DMS 273 treated with DMSO at 0.1 percent for 48 hours (cell line): Measurements from ENCODE around the gene CRTC1.

Experiments
- DNase-seq: peaks from one replicate; lab custom pipeline; 2025; lab: John Stamatoyannopoulos, UW

The CRTC1 gene

GRCh38 chr19:18651300-18651699 lies 32.2 kb upstream of the CRTC1 start:
- DNase-seq: no peak

GRCh38 chr19:18651733-18652132 lies 31.7 kb upstream of the CRTC1 start:
- no peak for DNase-seq

- DNase-seq: no peak
Measured at GRCh38 chr19:18653853-18654252, 29.6 kb upstream of the CRTC1 start.

- no peak for DNase-seq
Measured at GRCh38 chr19:18654469-18654868, 29.0 kb upstream of the CRTC1 start.

DNA sequence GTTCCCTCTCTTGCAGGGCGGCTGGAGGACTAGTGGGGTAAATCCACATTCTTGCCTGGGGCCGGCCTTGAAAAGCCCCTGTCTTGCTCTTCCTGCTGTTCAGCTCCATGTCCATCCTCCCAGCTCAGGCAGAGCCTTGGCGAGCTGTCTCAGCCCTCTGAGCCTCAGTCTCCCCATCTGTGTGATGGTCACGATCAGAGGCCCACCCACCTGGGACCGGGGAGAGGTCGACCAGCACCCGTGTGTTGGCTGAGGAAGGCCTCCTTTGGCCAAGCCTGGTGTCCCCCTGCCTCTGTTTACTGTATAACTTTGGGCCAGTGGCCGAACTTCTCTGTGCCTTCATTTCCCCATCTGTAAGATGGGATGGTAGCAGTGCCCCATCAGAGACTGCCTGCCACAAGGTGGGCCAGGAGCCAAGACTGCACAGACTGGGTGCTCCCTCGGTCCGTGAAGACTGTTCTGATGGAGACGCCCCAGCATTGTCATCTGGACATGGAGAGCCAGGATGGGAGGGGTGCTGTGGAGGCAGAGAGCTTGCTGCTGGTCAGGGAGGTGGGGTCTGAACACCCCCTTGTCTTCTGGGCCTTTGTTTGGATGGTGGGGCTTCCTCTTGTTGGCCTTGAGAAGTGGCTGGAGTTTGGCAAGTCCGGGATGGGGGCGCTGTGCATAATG lies 28.2 kb upstream of the CRTC1 start:
- no peak for DNase-seq

GRCh38 chr19:18656337-18657086 lies 27.0 kb upstream of the CRTC1 start:
- DNase-seq: no peak

DNA sequence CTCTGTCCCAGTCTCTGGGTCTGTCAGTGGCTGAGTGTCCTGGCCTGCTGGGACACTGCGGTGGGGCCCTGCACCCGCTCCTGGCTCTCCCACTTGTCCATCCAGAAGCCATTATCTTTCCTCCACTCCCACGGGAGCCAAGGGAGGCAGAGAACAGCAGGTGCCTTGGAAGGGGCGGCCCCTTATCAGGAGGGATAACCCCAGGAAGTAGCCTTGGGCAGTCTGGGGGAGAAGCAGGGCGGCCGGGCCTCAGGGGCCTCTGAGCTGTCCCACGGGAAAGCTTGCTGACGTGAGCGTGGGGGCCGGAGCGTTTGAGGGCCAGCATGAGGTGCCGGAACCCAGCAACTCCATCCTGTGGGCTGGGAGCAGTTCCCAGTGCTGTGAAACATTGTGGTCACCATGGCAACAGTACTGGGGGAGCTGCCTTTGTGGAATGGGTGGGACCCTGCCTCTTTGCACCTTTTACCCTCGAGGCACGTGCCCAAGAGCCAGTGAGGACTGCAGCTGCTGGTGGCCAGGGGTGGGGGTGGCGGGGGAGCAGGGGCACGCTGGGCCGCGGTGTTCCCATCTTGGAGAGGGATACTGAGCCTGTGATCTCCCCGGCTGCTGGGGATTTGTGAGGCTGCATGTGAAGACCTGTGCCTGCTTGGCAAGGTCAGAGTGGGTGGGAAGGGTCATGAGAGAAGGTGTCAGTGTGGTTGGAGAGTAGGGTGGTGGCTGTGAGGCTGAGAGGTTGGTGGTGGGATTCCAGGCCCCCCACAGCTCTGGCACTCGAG lies 25.7 kb upstream of the CRTC1 start:
- DNase-seq: no peak

DNA sequence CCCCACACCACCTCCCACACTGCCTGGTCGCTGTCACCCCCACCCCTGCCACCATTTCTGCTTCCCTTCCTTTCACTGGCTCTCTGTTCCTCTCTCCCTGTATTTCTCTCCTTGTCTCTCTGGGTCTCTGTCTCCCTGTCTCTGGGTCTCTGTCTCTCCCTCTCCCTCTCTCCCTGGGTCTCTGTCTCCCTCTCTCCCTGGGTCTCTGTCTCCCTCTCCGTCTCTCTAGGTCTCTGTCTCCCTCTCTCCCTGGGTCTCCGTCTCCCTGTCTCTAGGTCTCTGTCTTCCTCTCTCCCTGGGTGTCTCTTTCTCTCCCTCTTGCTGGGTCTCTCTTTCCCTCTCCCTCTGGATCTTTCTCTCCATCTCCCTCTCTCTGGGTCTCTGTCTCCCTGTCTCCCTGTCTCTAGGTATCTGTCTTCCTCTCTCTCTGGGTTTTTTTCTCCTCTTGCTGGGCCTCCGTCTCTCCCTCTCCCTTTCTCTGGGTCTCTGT lies 25.1 kb upstream of the CRTC1 start:
- DNase-seq: no peak

GRCh38 chr19:18659281-18660050 lies 24.0 kb upstream of the CRTC1 start:
- no peak for DNase-seq

- DNase-seq: no peak
Measured at GRCh38 chr19:18660051-18660910, 23.2 kb upstream of the CRTC1 start.

- DNase-seq: no peak
Measured at GRCh38 chr19:18660939-18661670, 22.4 kb upstream of the CRTC1 start.

DNA sequence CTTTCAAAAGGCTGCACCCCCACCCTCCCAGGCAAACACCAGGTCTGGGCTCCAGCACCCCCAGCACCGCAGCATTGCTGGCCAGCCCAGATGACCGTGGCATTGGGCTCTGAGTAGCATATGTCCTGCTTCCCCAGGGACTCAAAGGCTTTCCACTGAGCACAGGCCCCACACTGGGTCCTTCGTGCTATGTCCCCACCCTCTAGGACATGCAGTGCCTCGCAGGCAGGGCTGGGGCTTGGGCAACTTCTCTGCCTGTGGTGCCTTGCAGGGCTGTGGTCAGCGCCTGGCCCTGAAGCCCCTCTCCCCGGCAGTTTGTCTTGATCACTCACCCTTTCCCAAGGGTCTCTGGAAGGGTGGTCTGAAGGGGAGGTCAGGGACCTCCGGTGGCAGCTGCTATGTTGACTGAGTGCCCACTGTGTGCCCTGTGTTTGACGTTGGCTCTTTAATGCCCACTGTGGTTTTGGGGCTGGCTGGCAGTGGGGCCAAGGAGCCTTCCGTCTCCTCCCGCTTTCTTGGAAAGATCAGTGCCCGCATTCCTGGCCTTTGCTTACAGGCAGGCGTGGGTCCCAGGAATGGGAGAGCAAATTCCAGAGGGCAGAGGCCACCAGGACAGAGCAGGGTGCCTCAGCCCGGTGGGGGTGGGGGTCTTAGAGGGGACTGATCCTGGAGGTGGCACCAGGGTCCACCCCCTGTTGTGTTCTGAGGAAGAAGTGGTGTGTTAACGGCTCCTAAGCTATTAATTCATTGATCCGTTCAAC lies 20.3 kb upstream of the CRTC1 start:
- DNase-seq: no peak

DNA sequence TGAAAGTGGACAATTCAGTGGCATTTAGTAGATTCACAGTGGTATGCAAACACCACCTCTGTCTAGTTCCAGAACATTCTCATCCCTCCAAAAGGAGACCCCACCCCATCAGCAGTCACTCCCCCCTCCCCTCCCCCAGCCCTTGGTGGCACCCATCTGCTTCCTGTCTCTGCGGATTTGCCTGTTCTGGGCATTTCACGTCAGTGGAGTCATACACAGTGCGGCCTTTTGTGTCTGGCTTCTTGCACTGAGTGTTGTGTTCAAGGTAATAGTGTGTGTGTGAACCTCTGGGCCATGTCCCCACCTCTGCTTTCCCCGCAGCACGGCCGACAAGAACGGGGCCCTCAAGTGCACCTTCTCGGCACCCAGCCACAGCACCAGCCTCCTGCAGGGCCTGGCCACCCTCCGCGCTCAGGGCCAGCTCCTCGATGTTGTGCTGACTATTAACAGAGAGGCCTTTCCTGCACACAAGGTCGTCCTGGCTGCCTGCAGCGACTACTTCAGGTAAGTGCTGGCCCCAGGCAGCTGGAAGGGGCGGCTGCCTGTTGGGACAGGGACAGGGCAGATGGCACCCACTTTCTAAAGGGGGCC lies 19.4 kb upstream of the CRTC1 start:
- DNase-seq: no peak

DNA sequence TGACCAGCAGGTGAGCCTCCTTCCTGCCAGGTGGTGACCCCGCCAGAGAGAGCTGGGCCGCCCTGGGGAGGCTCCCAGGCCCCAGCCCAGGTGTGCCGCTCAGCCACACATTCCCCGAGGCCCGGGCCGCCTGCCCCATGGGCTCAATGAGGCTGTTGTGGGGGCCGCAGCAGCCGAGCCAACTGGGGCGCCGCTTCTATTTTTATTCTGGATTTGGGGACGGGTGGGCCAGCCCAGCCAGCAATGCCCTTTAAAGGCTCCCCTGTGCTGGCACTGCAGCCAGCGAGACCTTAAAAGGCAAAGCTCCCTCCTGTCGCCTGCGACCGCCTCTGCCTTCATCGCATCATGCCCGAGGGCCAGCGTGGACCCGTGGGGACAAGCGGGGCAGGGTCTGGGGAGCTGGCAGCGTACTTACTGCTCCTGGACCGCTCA lies 17.7 kb upstream of the CRTC1 start:
- no peak for DNase-seq

GRCh38 chr19:18666317-18666716 lies 17.2 kb upstream of the CRTC1 start:
- no peak for DNase-seq

DNA sequence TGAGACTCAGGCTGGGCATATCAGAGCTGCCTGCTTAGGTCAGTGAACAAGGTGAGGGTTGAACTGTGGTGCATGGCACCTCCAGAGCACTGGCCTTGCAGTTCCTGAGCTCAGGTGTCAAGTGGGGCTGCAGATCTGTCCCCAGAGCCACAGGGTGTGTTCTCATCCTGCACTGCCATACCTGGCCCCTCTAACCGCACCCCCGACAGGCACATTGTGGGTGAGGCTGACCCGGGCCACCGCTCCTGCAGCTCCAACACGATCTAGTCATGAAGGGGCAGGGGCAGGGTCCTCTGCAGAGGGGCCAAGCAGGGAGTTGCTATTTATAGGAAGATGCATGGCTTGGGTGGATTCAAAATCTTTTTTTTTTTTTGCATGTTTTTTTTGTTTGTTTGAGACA lies 16.7 kb upstream of the CRTC1 start:
- DNase-seq: no peak

DNA sequence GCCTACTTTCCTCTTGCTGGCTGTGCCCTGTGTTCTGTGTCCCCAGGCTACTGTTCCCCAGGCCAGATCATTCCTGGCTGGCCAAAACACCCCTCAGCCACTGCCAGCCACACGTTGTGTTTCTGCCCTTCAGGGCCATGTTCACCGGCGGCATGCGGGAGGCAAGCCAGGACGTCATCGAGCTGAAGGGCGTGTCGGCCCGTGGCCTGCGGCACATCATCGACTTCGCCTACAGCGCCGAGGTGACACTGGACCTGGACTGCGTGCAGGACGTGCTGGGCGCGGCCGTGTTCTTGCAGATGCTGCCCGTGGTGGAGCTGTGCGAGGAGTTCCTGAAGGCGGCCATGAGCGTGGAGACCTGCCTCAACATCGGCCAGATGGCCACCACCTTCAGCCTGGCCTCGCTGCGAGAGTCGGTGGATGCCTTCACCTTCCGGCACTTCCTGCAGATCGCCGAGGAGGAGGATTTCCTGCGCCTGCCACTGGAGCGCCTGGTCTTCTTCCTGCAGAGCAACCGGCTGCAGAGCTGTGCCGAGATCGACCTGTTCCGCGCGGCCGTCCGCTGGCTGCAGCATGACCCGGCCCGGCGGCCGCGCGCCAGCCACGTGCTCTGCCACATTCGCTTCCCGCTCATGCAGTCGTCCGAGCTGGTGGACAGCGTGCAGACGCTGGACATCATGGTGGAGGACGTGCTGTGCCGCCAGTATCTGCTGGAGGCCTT lies 15.8 kb upstream of the CRTC1 start:
- no peak for DNase-seq

DNA sequence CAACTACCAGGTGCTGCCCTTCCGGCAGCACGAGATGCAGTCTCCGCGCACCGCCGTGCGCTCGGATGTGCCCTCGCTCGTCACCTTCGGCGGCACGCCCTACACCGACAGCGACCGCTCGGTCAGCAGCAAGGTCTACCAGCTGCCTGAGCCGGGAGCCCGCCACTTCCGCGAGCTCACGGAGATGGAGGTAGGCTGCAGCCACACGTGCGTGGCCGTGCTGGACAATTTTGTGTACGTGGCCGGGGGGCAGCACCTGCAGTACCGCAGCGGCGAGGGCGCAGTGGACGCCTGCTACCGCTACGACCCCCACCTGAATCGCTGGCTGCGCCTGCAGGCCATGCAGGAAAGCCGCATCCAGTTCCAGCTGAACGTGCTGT lies 15.2 kb upstream of the CRTC1 start:
- no peak for DNase-seq
